HG03378 (cell line): ENCODE results near the gene SEPTIN8.

Experiments used
- ATAC-seq: cut with Tn5 transposase; IDR thresholded peaks from one replicate; pipeline ENCODE4 v1.9.1; 2021; ENCODE audit warnings: mild to moderate bottlenecking, moderate library complexity; ENCODE audit not compliant: unreplicated experiment

Gene SEPTIN8

GRCh38 chr5:132751971-132752580 is 25.0 kb downstream of the SEPTIN8 start:
- no peak for ATAC-seq

GRCh38 chr5:132751444-132751843 is 25.6 kb downstream of the SEPTIN8 start:
- ATAC-seq = peak; percentile 43

GRCh38 chr5:132750471-132751230 is 26.4 kb downstream of the SEPTIN8 start:
- no peak for ATAC-seq

GRCh38 chr5:132749506-132749905 is 27.5 kb downstream of the SEPTIN8 start:
- ATAC-seq = no peak

GRCh38 chr5:132748522-132749000 is 28.5 kb downstream of the SEPTIN8 start:
- ATAC-seq = no peak

GRCh38 chr5:132747616-132748440 is 29.2 kb downstream of the SEPTIN8 start:
- ATAC-seq = no peak

GRCh38 chr5:132746954-132747615 is 30.0 kb downstream of the SEPTIN8 start, which contains the start of gene CCNI2:
CCNI2 (plus strand) TSS chr5:132747426; CDS start chr5:132747496, 70 bp downstream.
- no peak for ATAC-seq

GRCh38 chr5:132746592-132746953 is 30.5 kb downstream of the SEPTIN8 start:
- no peak for ATAC-seq

GRCh38 chr5:132744659-132745058 is 32.4 kb downstream of the SEPTIN8 start:
- ATAC-seq = no peak

- no peak for ATAC-seq
Measured at GRCh38 chr5:132742626-132743025, 34.4 kb downstream of the SEPTIN8 start.

- ATAC-seq = no peak
Measured at GRCh38 chr5:132742158-132742557, 34.9 kb downstream of the SEPTIN8 start.

GRCh38 chr5:132739232-132739631 is 37.8 kb downstream of the SEPTIN8 start:
- no peak for ATAC-seq

GRCh38 chr5:132737982-132738681 is 38.9 kb downstream of the SEPTIN8 start:
- ATAC-seq = no peak

GRCh38 chr5:132736853-132737833 is 39.9 kb downstream of the SEPTIN8 start, which contains the start of gene KIF3A:
KIF3A (minus strand) TSS chr5:132737546; CDS start chr5:132737419, 127 bp downstream.
- peak; percentile 87 for ATAC-seq

GRCh38 chr5:132734687-132735086 is 42.4 kb downstream of the SEPTIN8 start:
- ATAC-seq = no peak

- ATAC-seq = no peak
Measured at GRCh38 chr5:132733499-132734148, 43.4 kb downstream of the SEPTIN8 start.

- no peak for ATAC-seq
Measured at GRCh38 chr5:132729896-132730295, 47.1 kb downstream of the SEPTIN8 start.

- ATAC-seq = no peak
Measured at GRCh38 chr5:132725745-132726144, 51.3 kb downstream of the SEPTIN8 start.
